ENCODE data around the gene FLNB. TPM values are rescaled to one million over a fixed set of nuclear protein-coding genes. Genes with fewer than 3 reads are reported as not detected.

FLNB gene
- total RNA-seq, 1 experiment from 2014 or later, result 580 TPM

DNA sequence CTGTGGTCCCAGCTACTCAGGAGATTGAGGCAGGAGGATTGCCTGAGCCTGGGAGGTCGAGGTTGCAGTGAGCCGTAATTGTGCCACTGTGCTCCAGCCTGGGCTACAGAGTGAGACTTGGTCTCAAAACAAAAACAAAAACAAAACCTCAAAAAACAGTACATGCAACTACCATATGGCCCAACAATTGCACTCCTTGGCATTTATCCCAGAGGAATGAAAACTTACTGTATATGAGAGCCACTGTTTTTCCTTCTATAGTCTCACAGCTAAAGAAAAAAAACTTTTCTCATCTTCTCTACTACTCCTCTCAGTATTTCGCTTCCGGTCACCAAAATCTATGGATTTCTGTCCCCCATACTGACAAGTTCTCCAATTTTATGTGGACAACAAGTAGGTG, 84.3 kb downstream of the FLNB start:
- ChIA-PET CTCF (interaction anchor here (0.7 to 1.3 kb wide), 6 partner anchors 11 to 346 kb away, joined by 3 to 4 read pairs (median 3); no protein-coding TSS in a partner anchor), POLR2A (interaction anchor here (1.1 to 3.2 kb wide), 3 partner anchors 43 to 63 kb away, joined by 3 to 22 read pairs (median 4); no protein-coding TSS in a partner anchor)
- intact Hi-C loops (cut with micrococcal nuclease), result loop anchor here (5.0 kb wide), 1 partner anchor 130 kb away; no protein-coding TSS in a partner anchor
- TF ChIP-seq, protein P1, sequence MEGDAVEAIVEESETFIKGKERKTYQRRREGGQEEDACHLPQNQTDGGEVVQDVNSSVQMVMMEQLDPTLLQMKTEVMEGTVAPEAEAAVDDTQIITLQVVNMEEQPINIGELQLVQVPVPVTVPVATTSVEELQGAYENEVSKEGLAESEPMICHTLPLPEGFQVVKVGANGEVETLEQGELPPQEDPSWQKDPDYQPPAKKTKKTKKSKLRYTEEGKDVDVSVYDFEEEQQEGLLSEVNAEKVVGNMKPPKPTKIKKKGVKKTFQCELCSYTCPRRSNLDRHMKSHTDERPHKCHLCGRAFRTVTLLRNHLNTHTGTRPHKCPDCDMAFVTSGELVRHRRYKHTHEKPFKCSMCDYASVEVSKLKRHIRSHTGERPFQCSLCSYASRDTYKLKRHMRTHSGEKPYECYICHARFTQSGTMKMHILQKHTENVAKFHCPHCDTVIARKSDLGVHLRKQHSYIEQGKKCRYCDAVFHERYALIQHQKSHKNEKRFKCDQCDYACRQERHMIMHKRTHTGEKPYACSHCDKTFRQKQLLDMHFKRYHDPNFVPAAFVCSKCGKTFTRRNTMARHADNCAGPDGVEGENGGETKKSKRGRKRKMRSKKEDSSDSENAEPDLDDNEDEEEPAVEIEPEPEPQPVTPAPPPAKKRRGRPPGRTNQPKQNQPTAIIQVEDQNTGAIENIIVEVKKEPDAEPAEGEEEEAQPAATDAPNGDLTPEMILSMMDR (IDR thresholded peaks at IDR 0.05; ENCODE audit: unreplicated experiment), result no peak
- peak; percentile 51 for DNase-seq (ENCODE audit: unreplicated experiment)
- H3K4me3 Mint-ChIP-seq (ENCODE audit: unreplicated experiment), result no peak overlapping the region
- H3K36me3 Mint-ChIP-seq (ENCODE audit: insufficient read depth, unreplicated experiment), result peaks cover 72% of the 10 kb centered on the region
- H3K4me1 Mint-ChIP-seq (ENCODE audit: insufficient read depth, unreplicated experiment), result peaks cover 21% of the 10 kb centered on the region
- H3K27ac Mint-ChIP-seq (ENCODE audit: low read depth, unreplicated experiment), result peak overlapping the region; percentile 72
- no peaks in the 10 kb centered on the region for H3K9me3 Mint-ChIP-seq (ENCODE audit: unreplicated experiment)
- no TSS peak for BruUV-seq (replicated peaks)
- H3K27me3 Mint-ChIP-seq (ENCODE audit: insufficient read depth, unreplicated experiment), result no peaks in the 10 kb centered on the region

DNA sequence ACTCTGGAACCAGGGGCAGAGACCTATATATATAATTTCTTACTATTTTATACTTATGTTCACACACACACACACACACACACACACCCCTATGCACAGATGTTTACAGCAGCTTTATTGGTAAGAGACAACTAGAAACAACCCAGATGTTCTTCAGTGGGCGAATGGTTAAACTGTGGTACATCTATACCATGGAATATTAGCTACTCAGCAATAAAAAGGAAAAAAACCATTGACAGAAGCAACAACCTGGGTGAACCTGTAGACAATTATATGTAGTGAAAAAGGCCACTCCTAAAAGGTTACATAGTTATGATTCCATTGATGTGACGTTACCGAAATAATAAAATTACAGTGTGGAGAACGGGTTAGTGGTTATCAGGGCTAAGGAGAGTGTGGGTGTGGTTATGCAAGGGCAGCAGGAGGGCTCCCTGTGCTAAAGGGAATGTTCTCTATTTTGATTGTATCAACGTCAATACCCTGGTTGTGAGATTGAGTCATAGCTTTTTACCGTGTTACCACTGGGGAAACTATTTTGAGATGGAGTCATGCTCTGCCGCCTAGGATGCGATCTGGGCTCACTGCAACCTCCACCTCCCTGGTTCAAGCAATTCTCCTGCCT, 85.5 kb downstream of the FLNB start:
- intact Hi-C loops (cut with micrococcal nuclease), result loop anchor here (1.0 to 5.0 kb wide), 2 partner anchors 85 to 131 kb away; partner anchors contain the start of gene FLNB
- DNase-seq (ENCODE audit: unreplicated experiment), result peak; percentile 89
- POLR2A ChIA-PET, result interaction anchor here (0.6 to 3.5 kb wide), 4 partner anchors 45 to 909 kb away, joined by 3 to 22 read pairs (median 10); partner anchors contain the start of gene FLNB
- no TSS peak for BruUV-seq (replicated peaks)
- no peaks in the 10 kb centered on the region for H3K27me3 Mint-ChIP-seq (ENCODE audit: insufficient read depth, unreplicated experiment)
- peaks cover 74% of the 10 kb centered on the region for H3K36me3 Mint-ChIP-seq (ENCODE audit: insufficient read depth, unreplicated experiment)
- TF ChIP-seq, protein P1 (IDR thresholded peaks at IDR 0.05; ENCODE audit: unreplicated experiment), result no peak
- peaks cover 21% of the 10 kb centered on the region for H3K4me1 Mint-ChIP-seq (ENCODE audit: insufficient read depth, unreplicated experiment)
- CTCF ChIA-PET, result interaction anchor here (0.7 to 4.8 kb wide), 7 partner anchors 30 to 144 kb away, joined by 3 to 26 read pairs (median 4); partner anchors contain the start of gene FLNB
- H3K9me3 Mint-ChIP-seq (ENCODE audit: unreplicated experiment), result no peaks in the 10 kb centered on the region
- peak overlapping the region; percentile 72 for H3K27ac Mint-ChIP-seq (ENCODE audit: low read depth, unreplicated experiment)
- no peak overlapping the region for H3K4me3 Mint-ChIP-seq (ENCODE audit: unreplicated experiment)

DNA sequence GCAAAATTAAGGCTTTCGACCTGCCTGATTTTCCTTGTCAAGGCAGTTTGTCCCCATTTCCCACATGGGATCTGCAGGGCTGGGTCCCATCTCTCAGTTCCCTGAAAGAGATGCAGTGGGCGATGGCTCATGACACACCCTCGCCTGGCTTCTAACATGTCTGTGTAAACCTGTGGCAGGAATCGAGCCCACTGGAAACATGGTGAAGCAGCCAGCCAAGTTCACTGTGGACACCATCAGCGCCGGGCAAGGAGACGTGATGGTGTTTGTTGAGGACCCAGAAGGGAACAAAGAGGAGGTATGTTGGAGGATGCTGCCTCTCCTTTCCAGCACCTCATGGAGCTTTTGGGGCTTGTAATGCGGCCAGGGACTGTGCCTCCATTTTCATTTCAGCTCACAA, 86.4 kb downstream of the FLNB start:
- no peaks in the 10 kb centered on the region for H3K27me3 Mint-ChIP-seq (ENCODE audit: insufficient read depth, unreplicated experiment)
- BruUV-seq (replicated peaks), result no TSS peak
- no peak for DNase-seq (ENCODE audit: unreplicated experiment)
- CTCF ChIA-PET, result interaction anchor here (4.8 kb wide), 1 partner anchor 87 kb away, joined by 26 read pairs; the partner anchor contains the start of gene FLNB
- no peak overlapping the region for H3K4me3 Mint-ChIP-seq (ENCODE audit: unreplicated experiment)
- TF ChIP-seq, protein P1 (IDR thresholded peaks at IDR 0.05; ENCODE audit: unreplicated experiment), result no peak
- peak overlapping the region; percentile 72 for H3K27ac Mint-ChIP-seq (ENCODE audit: low read depth, unreplicated experiment)
- no peaks in the 10 kb centered on the region for H3K9me3 Mint-ChIP-seq (ENCODE audit: unreplicated experiment)
- peaks cover 73% of the 10 kb centered on the region for H3K36me3 Mint-ChIP-seq (ENCODE audit: insufficient read depth, unreplicated experiment)
- POLR2A ChIA-PET, result interaction anchor here (0.6 to 3.5 kb wide), 4 partner anchors 46 to 239 kb away, joined by 3 to 22 read pairs (median 10); partner anchors contain the start of gene FLNB
- H3K4me1 Mint-ChIP-seq (ENCODE audit: insufficient read depth, unreplicated experiment), result peaks cover 21% of the 10 kb centered on the region
- intact Hi-C loops (cut with micrococcal nuclease), result loop anchor here (1.0 to 5.0 kb wide), 2 partner anchors 86 to 132 kb away; partner anchors contain the start of gene FLNB

DNA sequence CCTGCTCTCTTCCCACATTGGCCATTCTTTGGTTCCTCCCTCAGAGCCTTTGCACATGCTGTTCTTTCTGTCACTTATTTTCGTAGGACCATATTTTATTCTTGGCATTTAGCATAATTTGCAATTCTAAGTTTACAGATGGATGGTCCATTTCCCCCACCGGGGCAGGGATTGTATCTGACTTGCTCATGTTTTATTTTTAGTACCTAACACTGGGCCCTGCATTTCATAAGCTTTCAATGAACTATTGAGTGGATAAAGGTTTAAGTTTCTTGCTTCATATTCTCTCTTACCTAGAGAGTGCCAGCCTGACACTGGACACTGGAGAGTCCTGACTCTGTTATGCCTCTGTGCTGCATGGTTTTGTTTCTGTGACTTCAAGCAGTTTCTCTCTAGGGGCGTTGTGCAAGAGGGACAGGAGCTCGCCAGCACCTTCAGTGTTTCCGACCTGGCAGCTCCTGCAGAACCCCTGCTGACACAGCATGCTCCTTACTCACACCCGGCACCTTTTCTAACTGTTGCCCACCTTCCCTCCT, 87.4 kb downstream of the FLNB start:
- ChIA-PET POLR2A (interaction anchor here (3.5 kb wide), 1 partner anchor 87 kb away, joined by 16 read pairs; the partner anchor contains the start of gene FLNB), CTCF (interaction anchor here (0.5 to 4.8 kb wide), 7 partner anchors 8 to 200 kb away, joined by 3 to 26 read pairs (median 4); partner anchors contain the start of gene FLNB)
- intact Hi-C loops (cut with micrococcal nuclease), result no loop called here
- peaks cover 76% of the 10 kb centered on the region for H3K36me3 Mint-ChIP-seq (ENCODE audit: insufficient read depth, unreplicated experiment)
- BruUV-seq (replicated peaks), result no TSS peak
- H3K9me3 Mint-ChIP-seq (ENCODE audit: unreplicated experiment), result no peaks in the 10 kb centered on the region
- peak; percentile 32 for DNase-seq (ENCODE audit: unreplicated experiment)
- TF ChIP-seq, protein P1 (IDR thresholded peaks at IDR 0.05; ENCODE audit: unreplicated experiment), result no peak
- peak overlapping the region; percentile 79 for H3K27ac Mint-ChIP-seq (ENCODE audit: low read depth, unreplicated experiment)
- H3K4me3 Mint-ChIP-seq (ENCODE audit: unreplicated experiment), result no peak overlapping the region
- H3K27me3 Mint-ChIP-seq (ENCODE audit: insufficient read depth, unreplicated experiment), result no peaks in the 10 kb centered on the region
- H3K4me1 Mint-ChIP-seq (ENCODE audit: insufficient read depth, unreplicated experiment), result peaks cover 21% of the 10 kb centered on the region
